GM23338 (cell line): ENCODE measurements around the gene DPP9. TPM values are rescaled to one million over a fixed set of nuclear protein-coding genes. Genes with fewer than 3 reads are reported as not detected.
A peak's percentile ranks its signal among the peaks of the same experiment; 100 is the strongest.

Source experiments
- ATAC-seq: fragments of 200-7000 bp; cut with Tn5 transposase; 3 replicates; pipeline ENCODE4 v1.9.1; 2020
- DNase-seq: peaks from one replicate; pipeline ENCODE4 v3.0.0-alpha.2; 2015; ENCODE audit warnings: low spot score
- H2AFZ ChIP-seq: fragments of 200-600 bp; sonication (generic); 2 replicates; pipeline ENCODE4 v1.8.0; 2016; ENCODE audit warnings: antibody characterized with exemption, mild to moderate bottlenecking, moderate library complexity
- H3F3A ChIP-seq: fragments of 200-600 bp; sonication (generic); replicated peaks from 2 replicates; pipeline ENCODE4 v1.8.0; 2017; ENCODE audit warnings: antibody characterized with exemption, mixed run types, low read depth
- H3K27ac ChIP-seq: fragments of 200-600 bp; sonication (generic); 2 replicates; pipeline ENCODE4 v1.6.1; 2016; ENCODE audit warnings: low read depth
- H3K27me3 ChIP-seq: fragments of 200-600 bp; sonication (generic); 2 replicates; pipeline ENCODE4 v1.8.0; 2016; ENCODE audit warnings: mild to moderate bottlenecking, mixed run types, moderate library complexity; ENCODE audit not compliant: insufficient read depth
- H3K36me3 ChIP-seq: fragments of 200-600 bp; sonication (generic); 2 replicates; pipeline ENCODE4 v1.8.0; 2016; ENCODE audit warnings: mild to moderate bottlenecking; ENCODE audit not compliant: insufficient read depth
- H3K4me1 ChIP-seq: fragments of 200-600 bp; sonication (generic); 2 replicates; pipeline ENCODE4 v1.8.0; 2016; ENCODE audit warnings: mild to moderate bottlenecking, moderate library complexity; ENCODE audit not compliant: insufficient read depth
- H3K4me2 ChIP-seq: fragments of 200-600 bp; sonication (generic); 2 replicates; pipeline ENCODE4 v1.7.1; 2017; ENCODE audit warnings: mixed run types
- H3K4me3 ChIP-seq: fragments of 200-600 bp; sonication (generic); 2 replicates; pipeline ENCODE4 v1.6.1; 2016; ENCODE audit warnings: mixed run types
- H3K79me2 ChIP-seq: fragments of 200-600 bp; sonication (generic); replicated peaks from 2 replicates; pipeline ENCODE4 v1.8.0; 2017; ENCODE audit warnings: mild to moderate bottlenecking; ENCODE audit not compliant: insufficient read depth
- H3K9me2 ChIP-seq: fragments of 200-600 bp; sonication (generic); 2 replicates; pipeline ENCODE4 v1.8.0; 2017; ENCODE audit not compliant: insufficient read depth
- H4K20me1 ChIP-seq: fragments of 200-600 bp; sonication (generic); replicated peaks from 2 replicates; pipeline ENCODE4 v1.8.0; 2017; ENCODE audit warnings: mild to moderate bottlenecking; ENCODE audit not compliant: insufficient read depth
- H3K27ac Mint-ChIP-seq: 2 replicates; pipeline ENCODE4 v1.8.0; 2020; ENCODE audit warnings: inconsistent platforms, mild to moderate bottlenecking, moderate library complexity, mixed read lengths
- H3K27me3 Mint-ChIP-seq: 3 replicates; pipeline ENCODE4 v1.8.0; 2022; ENCODE audit warnings: low read depth, mild to moderate bottlenecking, moderate library complexity, mixed read lengths, inconsistent platforms; ENCODE audit not compliant: insufficient read depth, poor library complexity
- H3K36me3 Mint-ChIP-seq: 3 replicates; pipeline ENCODE4 v1.8.0; 2021; ENCODE audit warnings: low read depth, mild to moderate bottlenecking, inconsistent platforms, moderate library complexity, mixed read lengths
- H3K4me1 Mint-ChIP-seq: 3 replicates; pipeline ENCODE4 v1.8.0; 2020; ENCODE audit warnings: mild to moderate bottlenecking, inconsistent platforms, mixed read lengths
- H3K4me3 Mint-ChIP-seq: 3 replicates; pipeline ENCODE4 v1.8.0; 2021; ENCODE audit warnings: moderate library complexity, mild to moderate bottlenecking, inconsistent platforms, mixed read lengths
- H3K9me3 Mint-ChIP-seq: 3 replicates; pipeline ENCODE4 v1.8.0; 2020; ENCODE audit warnings: moderate library complexity, mild to moderate bottlenecking, inconsistent platforms, mixed read lengths
- CREB1 ChIP-seq: fragments of 250-450 bp; sonication (Bioruptor Pico); IDR thresholded peaks from 2 replicates; pipeline ENCODE4 v1.5.0; 2020; ENCODE audit warnings: low read depth, mild to moderate bottlenecking, moderate library complexity
- EZH2 ChIP-seq: fragments of 200-600 bp; sonication (generic); IDR thresholded peaks from one replicate; pipeline ENCODE4 v1.8.0; 2017; ENCODE audit warnings: antibody characterized with exemption, mild to moderate bottlenecking, low read depth; ENCODE audit not compliant: unreplicated experiment
- EZH2phosphoT487 ChIP-seq: fragments of 200-600 bp; sonication (generic); IDR thresholded peaks from one replicate; pipeline ENCODE4 v1.8.1; 2018; ENCODE audit warnings: antibody characterized with exemption; ENCODE audit not compliant: unreplicated experiment
- NANOG ChIP-seq: IDR thresholded peaks from 2 replicates; pipeline ENCODE4 v1.6.1; 2016; ENCODE audit warnings: antibody characterized with exemption, borderline replicate concordance
- ZNF114 ChIP-seq: fragments of 250-450 bp; sonication (Bioruptor Pico); IDR thresholded peaks from 2 replicates; pipeline ENCODE4 v1.5.0; 2020; ENCODE audit warnings: mild to moderate bottlenecking, moderate library complexity
- polyA plus RNA-seq: library from polyadenylated mRNA; unstranded; fragments of >200 nt; fragmentation: Nextera tagmentation; extraction: Ambion mirVana; gene quantifications from 2 replicates; pipeline ENCODE4 v1.2.1, GENCODE V29; 2016
- total RNA-seq: library from RNA; depleted of rRNA; stranded (reverse); fragments of >200 nt; shearing (Covaris generic); gene quantifications from 2 replicates; pipeline ENCODE4 v1.2.3, GENCODE V29; 2014
- TF ChIP-seq, protein P1 (sequence below), 2 experiments: fragments of 200-600 bp in 1 of 2; sonication (generic) in 1 of 2; conservative IDR thresholded peaks; 2 replicates each; pipeline versions ENCODE4 v1.5.1 to v1.6.1; 2016 to 2017; ENCODE audit warnings: antibody characterized with exemption in 2 of 2, low read depth in 2 of 2, mild to moderate bottlenecking in 2 of 2, moderate library complexity in 1 of 2
- TF ChIP-seq, protein P2 (sequence below): IDR thresholded peaks from 2 replicates; pipeline ENCODE4 v1.6.1; 2016; ENCODE audit warnings: antibody characterized with exemption

DPP9 gene
- total and polyA plus RNA-seq, 2 experiments from 2014 or later, result 19.5 to 49.2 TPM

DNA sequence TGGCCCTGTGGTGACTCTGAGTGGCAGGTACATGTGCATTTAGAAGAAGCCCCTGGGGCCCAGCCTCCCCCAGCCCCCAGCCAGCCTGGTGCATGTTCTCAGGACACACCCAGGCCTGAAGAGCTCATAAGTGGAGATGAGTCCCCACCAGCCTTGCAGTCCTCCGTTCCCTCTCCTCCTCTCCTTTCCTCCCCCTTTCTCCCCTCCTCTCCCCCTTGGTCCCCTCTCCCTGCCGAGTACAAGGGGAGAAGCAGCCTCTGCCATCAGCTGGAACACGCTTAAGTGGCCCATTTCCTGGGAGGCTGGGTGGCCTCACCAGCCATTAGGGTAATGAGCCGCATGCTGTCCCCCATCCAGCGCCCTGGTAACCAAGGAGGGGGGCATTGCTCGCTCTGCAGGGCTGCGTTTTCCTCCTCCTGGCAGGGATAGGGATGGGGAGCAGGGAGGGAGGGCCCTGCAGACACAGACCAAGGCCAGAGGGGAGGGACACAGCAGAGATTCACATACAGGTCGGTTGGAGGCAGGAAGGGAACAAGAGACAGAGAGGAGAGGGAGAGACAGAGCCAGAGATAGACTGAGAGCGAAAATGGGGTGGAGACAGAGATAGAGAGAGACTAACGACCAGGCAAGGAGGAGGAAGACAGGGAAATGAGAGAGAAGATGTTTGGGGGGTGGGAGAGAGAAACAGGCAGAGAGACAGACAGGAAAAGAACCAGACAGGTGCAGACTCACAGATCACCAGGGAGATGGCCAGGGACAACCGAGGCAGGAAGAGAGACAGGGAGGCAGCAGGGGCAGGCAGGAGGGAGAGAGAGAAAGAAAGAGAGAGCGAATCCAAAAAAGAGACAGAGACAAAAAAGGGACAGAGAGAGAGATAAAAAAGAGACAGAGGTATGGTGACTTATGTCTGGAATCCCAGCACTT lies 19.3 kb upstream of the DPP9 start:
- ATAC-seq (peak; percentile 86), DNase-seq (peak; percentile 65)
- Mint-ChIP-seq H3K4me3 (peak overlapping the region; percentile 40), H3K9me3 (peaks cover 2% of the 10 kb centered on the region; the same call in 1 of the 3 replicates), H3K4me1 (peaks cover 15% of the 10 kb centered on the region), H3K27ac (no peak overlapping the region; the same call in 1 of the 2 replicates), H3K36me3 (no peaks in the 10 kb centered on the region; the same call in 2 of the 3 replicates), H3K27me3 (peaks cover 8% of the 10 kb centered on the region)
- H3K36me3 ChIP-seq, result no peaks in the 10 kb centered on the region; the same call in 1 of the 2 replicates
- H3K9me2 ChIP-seq, result no peaks in the 10 kb centered on the region
- peak overlapping the region; percentile 46 for H3K4me3 ChIP-seq
- no peaks in the 10 kb centered on the region for H3K27me3 ChIP-seq
- TF ChIP-seq CREB1 (no peak), NANOG (0 out of 2 replicates have a peak, but pooled peaks have one; percentile 38)
- H4K20me1 ChIP-seq, result no peaks in the 10 kb centered on the region
- H3K4me1 ChIP-seq, result peaks cover 7% of the 10 kb centered on the region
- peak overlapping the region; percentile 80 for H3K4me2 ChIP-seq
- H3K27ac ChIP-seq, result no peak overlapping the region
- no peaks in the 10 kb centered on the region for H3F3A ChIP-seq
- H2AFZ ChIP-seq, result peak overlapping the region; percentile 97
- H3K79me2 ChIP-seq, result no peaks in the 10 kb centered on the region

DNA sequence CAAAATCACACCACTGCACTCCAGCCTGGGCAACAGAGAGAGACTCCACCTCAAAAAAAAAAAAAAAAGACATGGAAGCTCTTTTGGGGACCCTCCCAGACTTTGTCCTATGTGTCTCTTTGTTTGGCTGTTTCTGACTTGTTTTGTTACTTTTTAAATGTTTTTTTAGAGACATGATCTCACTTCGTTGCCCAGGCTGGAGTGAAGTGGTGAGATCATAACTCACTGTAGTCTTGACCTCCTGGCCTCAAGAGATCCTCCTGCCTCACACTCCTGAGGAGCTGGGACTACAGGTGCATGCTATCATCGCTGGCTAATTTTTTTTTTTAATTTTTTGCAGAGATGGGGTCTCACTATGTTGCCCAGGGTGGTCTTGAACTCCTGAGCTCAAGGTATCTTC lies 16.4 kb upstream of the DPP9 start:
- H3K27me3 ChIP-seq, result no peaks in the 10 kb centered on the region
- no peaks in the 10 kb centered on the region for H3K9me2 ChIP-seq
- H3K79me2 ChIP-seq, result no peaks in the 10 kb centered on the region
- H3K27ac Mint-ChIP-seq, result no peak overlapping the region
- no peak overlapping the region for H3K4me3 ChIP-seq
- no peak overlapping the region for H3K4me3 Mint-ChIP-seq
- TF ChIP-seq, protein P1, sequence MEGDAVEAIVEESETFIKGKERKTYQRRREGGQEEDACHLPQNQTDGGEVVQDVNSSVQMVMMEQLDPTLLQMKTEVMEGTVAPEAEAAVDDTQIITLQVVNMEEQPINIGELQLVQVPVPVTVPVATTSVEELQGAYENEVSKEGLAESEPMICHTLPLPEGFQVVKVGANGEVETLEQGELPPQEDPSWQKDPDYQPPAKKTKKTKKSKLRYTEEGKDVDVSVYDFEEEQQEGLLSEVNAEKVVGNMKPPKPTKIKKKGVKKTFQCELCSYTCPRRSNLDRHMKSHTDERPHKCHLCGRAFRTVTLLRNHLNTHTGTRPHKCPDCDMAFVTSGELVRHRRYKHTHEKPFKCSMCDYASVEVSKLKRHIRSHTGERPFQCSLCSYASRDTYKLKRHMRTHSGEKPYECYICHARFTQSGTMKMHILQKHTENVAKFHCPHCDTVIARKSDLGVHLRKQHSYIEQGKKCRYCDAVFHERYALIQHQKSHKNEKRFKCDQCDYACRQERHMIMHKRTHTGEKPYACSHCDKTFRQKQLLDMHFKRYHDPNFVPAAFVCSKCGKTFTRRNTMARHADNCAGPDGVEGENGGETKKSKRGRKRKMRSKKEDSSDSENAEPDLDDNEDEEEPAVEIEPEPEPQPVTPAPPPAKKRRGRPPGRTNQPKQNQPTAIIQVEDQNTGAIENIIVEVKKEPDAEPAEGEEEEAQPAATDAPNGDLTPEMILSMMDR (conservative IDR thresholded peaks at IDR 0.05; ENCODE audit: low read depth in 2 of 2), result no peak
- TF ChIP-seq EZH2 (no peak), EZH2phosphoT487 (no peak), ZNF114 (no peak)
- TF ChIP-seq, protein P2, sequence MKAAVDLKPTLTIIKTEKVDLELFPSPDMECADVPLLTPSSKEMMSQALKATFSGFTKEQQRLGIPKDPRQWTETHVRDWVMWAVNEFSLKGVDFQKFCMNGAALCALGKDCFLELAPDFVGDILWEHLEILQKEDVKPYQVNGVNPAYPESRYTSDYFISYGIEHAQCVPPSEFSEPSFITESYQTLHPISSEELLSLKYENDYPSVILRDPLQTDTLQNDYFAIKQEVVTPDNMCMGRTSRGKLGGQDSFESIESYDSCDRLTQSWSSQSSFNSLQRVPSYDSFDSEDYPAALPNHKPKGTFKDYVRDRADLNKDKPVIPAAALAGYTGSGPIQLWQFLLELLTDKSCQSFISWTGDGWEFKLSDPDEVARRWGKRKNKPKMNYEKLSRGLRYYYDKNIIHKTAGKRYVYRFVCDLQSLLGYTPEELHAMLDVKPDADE, result no peak
- ATAC-seq, result no peak
- no peak overlapping the region for H2AFZ ChIP-seq
- no peaks in the 10 kb centered on the region for H4K20me1 ChIP-seq
- no peaks in the 10 kb centered on the region for H3K36me3 ChIP-seq
- no peak overlapping the region for H3K4me2 ChIP-seq
- H3K27ac ChIP-seq, result no peak overlapping the region
- H3F3A ChIP-seq, result no peaks in the 10 kb centered on the region
- H3K4me1 ChIP-seq, result peaks cover 7% of the 10 kb centered on the region
- peaks cover 2% of the 10 kb centered on the region; the same call in 1 of the 3 replicates for H3K9me3 Mint-ChIP-seq
- peaks cover 9% of the 10 kb centered on the region for H3K27me3 Mint-ChIP-seq
- DNase-seq, result no peak
- H3K36me3 Mint-ChIP-seq, result no peaks in the 10 kb centered on the region
- peaks cover 16% of the 10 kb centered on the region for H3K4me1 Mint-ChIP-seq
